Fibroblast of lung (primary cell): Measurements from ENCODE around the gene ADAMTSL1.

Experiments
- EZH2 ChIP-seq: IDR thresholded peaks from 2 replicates; pipeline ENCODE4 v1.5.1; 2012; ENCODE audit warnings: low read length, control low read depth, mild to moderate bottlenecking; ENCODE audit errors: missing control alignments
- TF ChIP-seq, protein P1 (sequence below), 2 donors: IDR thresholded peaks in 1 of 2; conservative IDR thresholded peaks in 1 of 2; 1 replicate in 1 of 2; 2 replicates in 1 of 2; pipeline ENCODE4 v1.5.1; 2011 to 2012; ENCODE audit warnings: low read length in 2 of 2, control low read depth in 1 of 2, inconsistent platforms in 1 of 2, low read depth in 1 of 2, mild to moderate bottlenecking in 1 of 2

DNA sequence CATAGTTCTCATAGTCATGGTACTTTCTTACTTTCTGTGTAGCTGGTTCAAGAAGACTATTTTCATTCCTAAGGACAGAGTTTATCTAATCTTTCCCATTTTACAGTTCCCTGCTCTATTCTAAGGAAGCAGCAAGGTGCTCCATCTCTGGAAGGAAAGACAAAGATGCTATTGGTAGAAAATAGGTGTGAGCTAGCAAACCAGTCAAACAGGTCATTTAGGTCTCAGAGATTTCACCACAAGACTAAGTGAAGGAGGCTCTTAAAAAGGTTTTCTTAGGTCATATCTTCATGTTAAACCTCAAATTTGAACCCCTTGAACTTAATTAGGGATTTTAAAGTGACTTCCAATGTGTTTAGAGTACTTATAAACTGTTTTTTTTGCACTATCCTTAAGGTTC lies 62.6 kb downstream of the ADAMTSL1 start:
- TF ChIP-seq, protein P1, sequence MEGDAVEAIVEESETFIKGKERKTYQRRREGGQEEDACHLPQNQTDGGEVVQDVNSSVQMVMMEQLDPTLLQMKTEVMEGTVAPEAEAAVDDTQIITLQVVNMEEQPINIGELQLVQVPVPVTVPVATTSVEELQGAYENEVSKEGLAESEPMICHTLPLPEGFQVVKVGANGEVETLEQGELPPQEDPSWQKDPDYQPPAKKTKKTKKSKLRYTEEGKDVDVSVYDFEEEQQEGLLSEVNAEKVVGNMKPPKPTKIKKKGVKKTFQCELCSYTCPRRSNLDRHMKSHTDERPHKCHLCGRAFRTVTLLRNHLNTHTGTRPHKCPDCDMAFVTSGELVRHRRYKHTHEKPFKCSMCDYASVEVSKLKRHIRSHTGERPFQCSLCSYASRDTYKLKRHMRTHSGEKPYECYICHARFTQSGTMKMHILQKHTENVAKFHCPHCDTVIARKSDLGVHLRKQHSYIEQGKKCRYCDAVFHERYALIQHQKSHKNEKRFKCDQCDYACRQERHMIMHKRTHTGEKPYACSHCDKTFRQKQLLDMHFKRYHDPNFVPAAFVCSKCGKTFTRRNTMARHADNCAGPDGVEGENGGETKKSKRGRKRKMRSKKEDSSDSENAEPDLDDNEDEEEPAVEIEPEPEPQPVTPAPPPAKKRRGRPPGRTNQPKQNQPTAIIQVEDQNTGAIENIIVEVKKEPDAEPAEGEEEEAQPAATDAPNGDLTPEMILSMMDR (conservative IDR thresholded peaks at IDR 0.05 in 1 of 2, IDR thresholded peaks at IDR 0.05 in 1 of 2; ENCODE audit: low read depth in 1 of 2, low read length in 2 of 2): no peak
- TF ChIP-seq EZH2: no peak
